IPS-18a (cell line): ENCODE results near the gene USP46.

Experiments
- H3K27ac ChIP-seq: one replicate; pipeline ENCODE4 v1.5.1; 2013; ENCODE audit warnings: low read length
- H3K27me3 ChIP-seq: one replicate; pipeline ENCODE4 v1.6.1; 2013; ENCODE audit warnings: mild to moderate bottlenecking, low read length; ENCODE audit not compliant: control insufficient read depth, insufficient read depth
- H3K36me3 ChIP-seq: one replicate; pipeline ENCODE4 v1.6.1; 2013; ENCODE audit warnings: low read depth, low read length; ENCODE audit not compliant: control insufficient read depth
- H3K4me1 ChIP-seq: one replicate; pipeline ENCODE4 v1.6.1; 2013; ENCODE audit warnings: low read depth, low read length; ENCODE audit not compliant: control insufficient read depth
- H3K4me3 ChIP-seq: one replicate; pipeline ENCODE4 v1.5.1; 2013; ENCODE audit warnings: low read length
- H3K9ac ChIP-seq: one replicate; pipeline ENCODE4 v1.6.1; 2013; ENCODE audit warnings: mild to moderate bottlenecking, low read length, moderate library complexity
- H3K9me3 ChIP-seq: one replicate; pipeline ENCODE4 v1.6.1; 2013; ENCODE audit warnings: low read depth, low read length; ENCODE audit not compliant: control insufficient read depth

Gene USP46

DNA sequence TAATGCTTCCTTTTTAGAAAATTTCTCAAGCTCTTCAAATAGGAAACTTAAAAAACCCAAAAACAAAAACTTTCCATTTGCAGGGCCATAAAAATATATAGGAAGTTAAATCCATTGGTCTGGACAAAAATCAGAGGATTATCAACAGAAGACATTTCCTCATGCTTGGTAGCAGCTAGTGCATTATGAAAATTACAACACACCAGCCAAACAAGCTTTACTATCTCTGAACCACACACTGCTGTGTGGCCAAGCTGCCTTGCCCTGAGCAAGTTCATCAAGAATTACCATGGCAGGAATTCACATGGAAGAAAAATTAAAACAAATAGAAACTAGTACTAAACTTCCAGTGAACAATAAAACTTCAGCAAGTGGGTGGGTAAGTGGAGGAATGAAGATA, 3.6 kb downstream of the USP46 start:
- peaks cover 6% of the 10 kb centered on the region for H3K27me3 ChIP-seq
- H3K36me3 ChIP-seq, result peaks cover 7% of the 10 kb centered on the region
- H3K4me1 ChIP-seq, result peaks cover 31% of the 10 kb centered on the region
- no peaks in the 10 kb centered on the region for H3K9me3 ChIP-seq
- no peak overlapping the region for H3K9ac ChIP-seq
- H3K4me3 ChIP-seq, result no peak overlapping the region
- H3K27ac ChIP-seq, result no peak overlapping the region

GRCh38 chr4:52651996-52652672, 7.0 kb downstream of the USP46 start:
- H3K36me3 ChIP-seq, result peaks cover 7% of the 10 kb centered on the region
- no peak overlapping the region for H3K9ac ChIP-seq
- no peak overlapping the region for H3K4me3 ChIP-seq
- H3K9me3 ChIP-seq, result no peaks in the 10 kb centered on the region
- no peak overlapping the region for H3K27ac ChIP-seq
- no peaks in the 10 kb centered on the region for H3K27me3 ChIP-seq
- H3K4me1 ChIP-seq, result peaks cover 26% of the 10 kb centered on the region

DNA sequence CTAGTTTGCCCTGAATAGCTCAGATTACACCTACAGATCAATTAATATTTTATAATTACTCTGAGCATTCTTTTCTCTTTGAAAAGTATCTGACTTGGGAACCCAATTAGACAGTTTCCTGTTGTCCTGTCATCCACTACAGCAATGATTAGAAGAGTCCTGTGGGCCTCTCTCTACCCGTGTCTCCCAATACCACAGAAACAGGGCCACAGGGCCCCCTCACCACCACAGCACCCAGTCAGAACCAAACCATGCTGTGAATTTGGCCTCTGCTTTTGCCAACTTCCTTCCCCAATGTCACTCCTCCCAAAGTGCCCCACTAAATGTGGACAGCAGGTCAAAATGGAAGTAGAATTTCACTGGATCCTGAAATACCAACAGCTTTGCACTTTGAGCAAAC, 10.3 kb downstream of the USP46 start:
- Histone ChIP-seq H3K27me3 (no peaks in the 10 kb centered on the region), H3K27ac (no peak overlapping the region), H3K9ac (no peak overlapping the region), H3K4me3 (no peak overlapping the region), H3K36me3 (no peaks in the 10 kb centered on the region), H3K9me3 (no peaks in the 10 kb centered on the region), H3K4me1 (peaks cover 23% of the 10 kb centered on the region)

DNA sequence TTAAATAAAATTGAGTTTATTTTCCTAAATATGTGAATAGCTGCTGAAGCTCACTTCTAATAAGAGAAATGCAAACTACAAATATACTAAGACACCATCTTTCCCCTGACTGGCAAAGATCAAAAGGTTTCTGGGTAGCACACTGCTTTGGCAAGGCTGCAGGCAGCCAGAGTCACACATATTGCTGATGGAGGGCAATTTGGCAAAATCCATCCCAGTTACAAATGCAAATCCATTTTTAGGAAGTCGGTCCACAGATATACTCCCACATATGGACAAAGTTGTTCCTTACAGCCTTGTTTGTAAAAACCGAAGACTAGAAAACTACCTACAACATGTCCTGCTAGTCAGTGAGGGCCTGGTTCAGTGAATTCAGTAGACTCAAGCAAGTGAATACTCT, 12.4 kb downstream of the USP46 start:
- no peaks in the 10 kb centered on the region for H3K27me3 ChIP-seq
- H3K4me1 ChIP-seq, result peaks cover 19% of the 10 kb centered on the region
- H3K9me3 ChIP-seq, result no peaks in the 10 kb centered on the region

DNA sequence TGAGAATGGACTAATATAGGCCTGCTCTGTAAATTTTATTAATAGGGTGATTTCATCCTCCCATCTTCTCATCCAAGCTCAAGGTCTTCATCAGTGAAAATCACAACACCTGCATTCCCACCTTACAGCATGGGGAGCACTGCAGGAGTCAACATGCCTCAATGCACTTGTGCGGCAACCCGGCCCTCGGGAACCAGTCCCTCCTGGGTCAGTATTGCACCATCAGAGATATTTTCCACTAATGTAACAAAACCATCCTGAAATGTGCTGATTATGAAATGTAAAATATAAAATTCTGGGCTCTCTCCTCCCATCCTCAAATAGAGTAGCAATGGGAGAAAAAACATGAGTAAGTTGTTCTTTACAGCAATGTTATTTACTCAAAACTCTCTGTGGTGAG, 13.0 kb downstream of the USP46 start:
- Histone ChIP-seq H3K9me3 (no peaks in the 10 kb centered on the region), H3K4me1 (peaks cover 19% of the 10 kb centered on the region), H3K9ac (no peak overlapping the region), H3K27me3 (no peaks in the 10 kb centered on the region), H3K4me3 (no peak overlapping the region), H3K36me3 (no peaks in the 10 kb centered on the region), H3K27ac (no peak overlapping the region)

More for the DNA sequence above, 12.4 kb downstream of the USP46 start:
- Histone ChIP-seq H3K36me3 (no peaks in the 10 kb centered on the region), H3K27ac (no peak overlapping the region), H3K4me3 (no peak overlapping the region), H3K9ac (no peak overlapping the region)

DNA sequence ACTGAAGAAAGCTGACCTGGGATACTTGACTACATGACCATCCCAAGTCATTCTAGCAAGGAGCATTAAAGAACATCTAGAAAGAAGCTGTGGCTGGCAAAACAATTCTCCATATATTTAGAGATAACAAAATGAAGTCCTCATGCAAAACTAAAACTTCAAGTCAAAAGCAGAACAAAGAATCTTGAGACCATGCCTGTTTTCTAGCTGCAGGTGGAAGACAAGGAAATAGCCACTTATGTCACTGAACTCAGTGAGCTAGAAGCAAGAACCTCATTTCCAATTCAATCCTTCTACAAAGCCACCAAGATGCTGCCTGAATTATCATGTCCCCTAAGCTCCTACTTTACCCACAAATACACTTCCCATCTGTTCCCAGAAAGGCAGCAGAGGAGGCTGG, 13.8 kb downstream of the USP46 start:
- Histone ChIP-seq H3K27me3 (no peaks in the 10 kb centered on the region), H3K36me3 (no peaks in the 10 kb centered on the region), H3K4me1 (peaks cover 19% of the 10 kb centered on the region), H3K4me3 (no peak overlapping the region), H3K9me3 (no peaks in the 10 kb centered on the region), H3K9ac (no peak overlapping the region), H3K27ac (no peak overlapping the region)

DNA sequence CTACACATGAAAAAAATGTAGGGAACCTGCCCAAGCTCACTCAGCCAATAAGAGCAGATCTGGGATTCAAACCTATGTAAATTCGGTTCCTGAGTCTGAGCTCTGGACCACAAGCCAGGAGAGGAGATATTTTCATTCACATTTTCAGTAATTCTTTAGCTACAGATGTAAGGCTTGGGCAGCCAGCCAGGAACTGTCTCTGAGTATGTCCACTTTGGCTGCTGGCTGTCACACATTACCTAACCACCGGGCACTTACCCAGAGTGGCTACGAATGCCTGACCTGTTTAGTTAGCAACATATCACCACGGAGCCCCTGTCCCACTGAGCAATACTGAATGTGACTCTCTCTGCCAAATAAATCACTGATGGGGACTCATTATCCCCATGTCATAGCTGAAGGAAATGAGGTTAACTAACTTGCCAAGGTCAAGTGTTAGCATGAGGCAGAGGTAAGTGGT, 15.3 kb downstream of the USP46 start:
- Histone ChIP-seq H3K4me3 (no peak overlapping the region), H3K27ac (no peak overlapping the region), H3K27me3 (no peaks in the 10 kb centered on the region), H3K4me1 (peaks cover 14% of the 10 kb centered on the region), H3K9ac (no peak overlapping the region), H3K36me3 (no peaks in the 10 kb centered on the region), H3K9me3 (no peaks in the 10 kb centered on the region)

DNA sequence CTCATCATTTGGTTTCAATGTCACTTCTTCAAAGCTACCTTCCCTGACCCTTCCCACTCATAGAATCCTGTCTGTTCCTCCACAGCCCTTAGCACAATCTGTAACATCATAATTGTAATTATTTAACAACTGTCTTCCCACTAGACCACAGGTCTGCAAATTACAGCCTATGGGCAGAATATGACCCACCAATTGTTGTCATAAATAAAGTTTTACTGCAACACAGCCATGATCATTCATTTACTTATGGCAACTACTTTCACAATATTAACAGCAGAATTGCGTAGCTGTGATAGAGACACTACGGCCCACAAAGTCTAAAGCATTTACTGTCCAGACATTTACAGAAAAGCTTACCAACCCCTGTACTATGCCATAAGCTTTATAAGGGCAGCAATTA, 15.9 kb downstream of the USP46 start:
- no peak overlapping the region for H3K27ac ChIP-seq

DNA sequence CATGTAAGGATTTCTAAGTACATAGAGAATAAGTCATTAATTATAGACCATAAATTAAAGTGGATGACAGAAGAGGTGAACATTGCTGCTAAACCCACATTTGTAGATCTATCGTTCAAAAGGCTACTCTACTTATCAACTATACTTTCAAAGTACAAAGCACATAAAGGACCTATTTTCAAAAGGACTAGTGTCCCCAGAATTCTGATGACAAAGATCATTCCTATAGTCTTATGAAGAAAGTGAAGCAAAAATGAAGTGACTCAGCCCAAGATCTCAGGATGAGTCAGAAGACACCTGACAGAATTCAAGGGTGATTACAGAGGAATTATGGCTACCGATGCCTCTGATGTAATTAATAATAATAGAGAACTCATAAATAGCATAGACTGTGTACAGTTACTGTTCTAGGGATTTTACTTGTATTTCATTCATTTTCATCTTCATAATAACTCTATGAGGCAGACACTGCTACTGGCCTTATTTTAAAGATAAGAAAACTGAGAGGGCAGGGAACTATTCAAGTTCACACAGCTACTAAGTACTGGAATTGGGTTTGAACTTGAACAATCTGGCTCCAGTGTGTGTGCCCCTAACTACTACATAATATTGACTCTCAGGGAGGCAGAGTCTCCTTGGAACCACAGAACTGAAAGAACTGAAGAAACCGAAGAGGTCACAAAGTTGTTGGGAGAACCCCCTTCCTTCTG, 17.1 kb downstream of the USP46 start:
- H3K4me1 ChIP-seq, result peaks cover 10% of the 10 kb centered on the region
- H3K36me3 ChIP-seq, result no peaks in the 10 kb centered on the region
- H3K27ac ChIP-seq, result no peak overlapping the region
- no peak overlapping the region for H3K4me3 ChIP-seq
- no peaks in the 10 kb centered on the region for H3K9me3 ChIP-seq
- H3K9ac ChIP-seq, result no peak overlapping the region
- no peaks in the 10 kb centered on the region for H3K27me3 ChIP-seq

More for the DNA sequence above, 15.9 kb downstream of the USP46 start:
- Histone ChIP-seq H3K36me3 (no peaks in the 10 kb centered on the region), H3K9me3 (no peaks in the 10 kb centered on the region), H3K4me3 (no peak overlapping the region), H3K4me1 (peaks cover 10% of the 10 kb centered on the region), H3K9ac (no peak overlapping the region), H3K27me3 (no peaks in the 10 kb centered on the region)

DNA sequence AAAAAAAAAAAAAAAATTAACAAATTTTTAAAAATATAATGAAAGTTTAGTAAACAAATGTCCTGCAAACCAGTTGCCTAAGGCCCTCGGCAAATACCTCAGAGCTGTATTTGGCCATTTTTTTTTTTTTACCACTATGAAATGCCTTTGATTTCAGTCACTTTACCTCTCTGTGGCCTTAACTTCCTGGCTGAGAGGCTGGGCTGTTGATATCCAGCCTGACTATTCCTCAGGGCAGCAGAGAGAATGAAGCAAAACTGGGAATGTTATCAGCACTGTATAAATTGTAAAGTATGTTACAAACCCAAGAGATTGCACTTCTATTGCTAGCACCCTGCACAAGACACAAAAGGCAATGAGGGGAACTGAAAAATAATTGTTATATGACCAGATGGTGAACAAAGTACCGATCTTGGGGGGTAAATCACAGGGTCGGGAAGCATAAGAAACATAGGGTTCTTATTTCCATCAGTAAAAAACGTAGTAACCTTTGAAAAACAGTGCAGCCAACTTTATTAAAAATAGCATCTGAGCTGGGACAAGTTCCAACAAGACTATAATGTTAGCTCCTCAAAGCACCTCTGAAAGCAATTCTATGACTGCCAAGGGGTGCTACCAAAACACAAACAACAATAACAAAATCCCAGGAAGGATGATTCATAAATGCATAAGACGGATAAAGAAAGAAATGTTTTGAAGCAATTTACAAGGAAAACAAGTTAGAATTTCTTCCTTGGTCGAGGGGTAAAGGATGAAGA, 18.1 kb downstream of the USP46 start:
- Histone ChIP-seq H3K27me3 (no peaks in the 10 kb centered on the region), H3K9ac (no peak overlapping the region), H3K9me3 (no peaks in the 10 kb centered on the region), H3K36me3 (no peaks in the 10 kb centered on the region), H3K4me1 (peaks cover 10% of the 10 kb centered on the region), H3K27ac (no peak overlapping the region), H3K4me3 (no peak overlapping the region)

GRCh38 chr4:52638717-52639116, 20.4 kb downstream of the USP46 start:
- Histone ChIP-seq H3K36me3 (no peaks in the 10 kb centered on the region), H3K9ac (no peak overlapping the region), H3K9me3 (no peaks in the 10 kb centered on the region), H3K4me3 (no peak overlapping the region), H3K27me3 (no peaks in the 10 kb centered on the region), H3K27ac (no peak overlapping the region), H3K4me1 (peaks cover 3% of the 10 kb centered on the region)
